Astrocyte (in vitro differentiated cells and primary cell): ENCODE data around the gene PKD1.

Source experiments
- CTCF ChIP-seq: IDR thresholded peaks from 2 replicates; pipeline ENCODE4 v1.5.1; 2011; ENCODE audit warnings: low read depth, mild to moderate bottlenecking, inconsistent platforms, low read length, moderate library complexity; ENCODE audit not compliant: insufficient read depth
- EZH2 ChIP-seq: IDR thresholded peaks from 2 replicates; pipeline ENCODE4 v1.6.1; 2012; ENCODE audit warnings: mild to moderate bottlenecking, low read length, inconsistent platforms; ENCODE audit not compliant: insufficient read depth

- TF ChIP-seq CTCF = no peak
- no peak for TF ChIP-seq EZH2
Measured at GRCh38 chr16:2048116-2048543, 87.6 kb downstream of the PKD1 start.
